Gastroesophageal sphincter (tissue), 3 donors: ENCODE data around the gene GNA14.

Source experiments
- POLR2A ChIP-seq, 2 donors: fragments of 450-650 bp; IDR thresholded peaks; one replicate each; pipeline ENCODE4 v1.6.1; 2017; ENCODE audit warnings: antibody characterized with exemption in 2 of 2, mild to moderate bottlenecking in 2 of 2, moderate library complexity in 1 of 2
- TF ChIP-seq, protein P1 (sequence below), 4 experiments: fragments of 200-600 bp in 2 of 4; fragments of 450-650 bp in 2 of 4; sonication (generic) in 1 of 4; IDR thresholded peaks; one replicate each; pipeline ENCODE4 v1.5.1; 2017 to 2019; ENCODE audit warnings: antibody characterized with exemption in 4 of 4, mild to moderate bottlenecking in 2 of 4, moderate library complexity in 2 of 4

DNA sequence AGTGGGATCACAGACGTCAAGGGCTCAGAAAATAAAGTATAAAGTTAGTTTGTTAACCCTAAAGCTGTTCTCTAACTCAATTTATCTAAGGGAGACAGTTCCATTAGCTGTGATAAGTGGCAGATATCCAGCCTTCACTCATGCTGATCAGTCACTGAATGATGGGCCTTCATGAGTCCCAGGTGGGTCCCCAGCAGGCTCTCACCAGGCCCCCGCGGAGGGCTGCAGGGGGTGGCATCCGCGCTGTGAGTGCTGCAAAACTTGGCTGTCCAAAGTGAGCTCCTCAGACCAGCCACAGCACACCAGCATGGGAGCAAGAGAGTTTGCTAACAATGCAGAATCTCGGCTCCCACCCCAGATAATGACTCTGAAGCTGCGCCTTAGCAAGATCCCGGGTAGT, 187.2 kb downstream of the GNA14 start:
- TF ChIP-seq, protein P1, sequence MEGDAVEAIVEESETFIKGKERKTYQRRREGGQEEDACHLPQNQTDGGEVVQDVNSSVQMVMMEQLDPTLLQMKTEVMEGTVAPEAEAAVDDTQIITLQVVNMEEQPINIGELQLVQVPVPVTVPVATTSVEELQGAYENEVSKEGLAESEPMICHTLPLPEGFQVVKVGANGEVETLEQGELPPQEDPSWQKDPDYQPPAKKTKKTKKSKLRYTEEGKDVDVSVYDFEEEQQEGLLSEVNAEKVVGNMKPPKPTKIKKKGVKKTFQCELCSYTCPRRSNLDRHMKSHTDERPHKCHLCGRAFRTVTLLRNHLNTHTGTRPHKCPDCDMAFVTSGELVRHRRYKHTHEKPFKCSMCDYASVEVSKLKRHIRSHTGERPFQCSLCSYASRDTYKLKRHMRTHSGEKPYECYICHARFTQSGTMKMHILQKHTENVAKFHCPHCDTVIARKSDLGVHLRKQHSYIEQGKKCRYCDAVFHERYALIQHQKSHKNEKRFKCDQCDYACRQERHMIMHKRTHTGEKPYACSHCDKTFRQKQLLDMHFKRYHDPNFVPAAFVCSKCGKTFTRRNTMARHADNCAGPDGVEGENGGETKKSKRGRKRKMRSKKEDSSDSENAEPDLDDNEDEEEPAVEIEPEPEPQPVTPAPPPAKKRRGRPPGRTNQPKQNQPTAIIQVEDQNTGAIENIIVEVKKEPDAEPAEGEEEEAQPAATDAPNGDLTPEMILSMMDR (IDR thresholded peaks at IDR 0.05) = no peak
- TF ChIP-seq POLR2A (IDR thresholded peaks at IDR 0.05) = no peak
